H4 (cell line): Measurements from ENCODE around the gene TTC29. TPM values are rescaled to one million over a fixed set of nuclear protein-coding genes. Genes with fewer than 3 reads are reported as not detected.
A peak's percentile ranks its signal among the peaks of the same experiment; 100 is the strongest.

Source experiments
- DNase-seq: peaks from one replicate; pipeline ENCODE4 v3.0.0-alpha.2; 2015; ENCODE audit warnings: low spot score
- total RNA-seq: library from RNA; depleted of rRNA; stranded (reverse); fragments of >200 nt; shearing (Covaris generic); gene quantifications from 2 replicates; pipeline ENCODE4 v1.2.3, GENCODE V29; 2014; rRNA removed

The TTC29 gene
- total RNA-seq, result not detected in 2 replicates

- peak; percentile 80 for DNase-seq
Observed at GRCh38 chr4:146945556-146946374, at the start of gene TTC29. Gene TTC29 (minus strand): TSS chr4:146945864. CDS start chr4:146939895, 5,969 bp downstream.

- no peak for DNase-seq
Observed at GRCh38 chr4:146981651-146982050, 36.0 kb upstream of the TTC29 start.

GRCh38 chr4:146978641-146979040 is 33.0 kb upstream of the TTC29 start:
- DNase-seq, result no peak

GRCh38 chr4:146976145-146976544 is 30.5 kb upstream of the TTC29 start:
- DNase-seq, result no peak

GRCh38 chr4:146975527-146975926 is 29.9 kb upstream of the TTC29 start:
- no peak for DNase-seq

- no peak for DNase-seq
Observed at GRCh38 chr4:146975036-146975435, 29.4 kb upstream of the TTC29 start.

GRCh38 chr4:146972036-146972435 is 26.4 kb upstream of the TTC29 start:
- DNase-seq, result no peak

- no peak for DNase-seq
Observed at GRCh38 chr4:146969126-146969525, 23.5 kb upstream of the TTC29 start.

GRCh38 chr4:146960634-146961033 is 15.0 kb upstream of the TTC29 start:
- no peak for DNase-seq

- DNase-seq, result no peak
Observed at GRCh38 chr4:146959692-146960091, 14.0 kb upstream of the TTC29 start.

GRCh38 chr4:146957237-146957636 is 11.6 kb upstream of the TTC29 start:
- DNase-seq, result peak; percentile 68

GRCh38 chr4:146952896-146953295 is 7.2 kb upstream of the TTC29 start:
- no peak for DNase-seq

- DNase-seq, result no peak
Observed at GRCh38 chr4:146949559-146949958, 3.9 kb upstream of the TTC29 start.

- no peak for DNase-seq
Observed at GRCh38 chr4:146943691-146944375, 1.8 kb downstream of the TTC29 start.

GRCh38 chr4:146932116-146932515 is 13.5 kb downstream of the TTC29 start:
- no peak for DNase-seq

- no peak for DNase-seq
Observed at GRCh38 chr4:146930673-146931072, 15.0 kb downstream of the TTC29 start.

GRCh38 chr4:146927695-146928094 is 18.0 kb downstream of the TTC29 start:
- no peak for DNase-seq

- DNase-seq, result peak; percentile 14
Observed at GRCh38 chr4:146916479-146917076, 29.1 kb downstream of the TTC29 start.

GRCh38 chr4:146915132-146915531 is 30.5 kb downstream of the TTC29 start:
- DNase-seq, result no peak

GRCh38 chr4:146900295-146900694 is 45.4 kb downstream of the TTC29 start:
- no peak for DNase-seq

GRCh38 chr4:146890301-146890700 is 55.4 kb downstream of the TTC29 start:
- DNase-seq, result no peak

GRCh38 chr4:146883070-146883469 is 62.6 kb downstream of the TTC29 start:
- no peak for DNase-seq

GRCh38 chr4:146857298-146857697 is 88.4 kb downstream of the TTC29 start:
- DNase-seq, result no peak
